GM10266 (cell line): Measurements from ENCODE around the gene PANX1.

Source experiments
- DNase-seq: peaks from one replicate; pipeline ENCODE4 v3.0.0; 2012; ENCODE audit errors: extremely low spot score
- TF ChIP-seq, protein P1 (sequence below): IDR thresholded peaks from 2 replicates; pipeline ENCODE4 v1.5.1; 2012; ENCODE audit warnings: mild to moderate bottlenecking, low read depth; ENCODE audit not compliant: control insufficient read depth, insufficient read depth; ENCODE audit errors: missing control alignments

PANX1 gene

GRCh38 chr11:94185416-94186084 lies 56.9 kb downstream of the PANX1 start:
- DNase-seq, result no peak
- TF ChIP-seq, protein P1, sequence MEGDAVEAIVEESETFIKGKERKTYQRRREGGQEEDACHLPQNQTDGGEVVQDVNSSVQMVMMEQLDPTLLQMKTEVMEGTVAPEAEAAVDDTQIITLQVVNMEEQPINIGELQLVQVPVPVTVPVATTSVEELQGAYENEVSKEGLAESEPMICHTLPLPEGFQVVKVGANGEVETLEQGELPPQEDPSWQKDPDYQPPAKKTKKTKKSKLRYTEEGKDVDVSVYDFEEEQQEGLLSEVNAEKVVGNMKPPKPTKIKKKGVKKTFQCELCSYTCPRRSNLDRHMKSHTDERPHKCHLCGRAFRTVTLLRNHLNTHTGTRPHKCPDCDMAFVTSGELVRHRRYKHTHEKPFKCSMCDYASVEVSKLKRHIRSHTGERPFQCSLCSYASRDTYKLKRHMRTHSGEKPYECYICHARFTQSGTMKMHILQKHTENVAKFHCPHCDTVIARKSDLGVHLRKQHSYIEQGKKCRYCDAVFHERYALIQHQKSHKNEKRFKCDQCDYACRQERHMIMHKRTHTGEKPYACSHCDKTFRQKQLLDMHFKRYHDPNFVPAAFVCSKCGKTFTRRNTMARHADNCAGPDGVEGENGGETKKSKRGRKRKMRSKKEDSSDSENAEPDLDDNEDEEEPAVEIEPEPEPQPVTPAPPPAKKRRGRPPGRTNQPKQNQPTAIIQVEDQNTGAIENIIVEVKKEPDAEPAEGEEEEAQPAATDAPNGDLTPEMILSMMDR, result no peak

- DNase-seq, result no peak
- TF ChIP-seq, protein P1, result no peak
Observed at GRCh38 chr11:94186342-94187203, 57.9 kb downstream of the PANX1 start.

GRCh38 chr11:94193288-94193687 lies 64.6 kb downstream of the PANX1 start:
- TF ChIP-seq, protein P1, result no peak
- no peak for DNase-seq

DNA sequence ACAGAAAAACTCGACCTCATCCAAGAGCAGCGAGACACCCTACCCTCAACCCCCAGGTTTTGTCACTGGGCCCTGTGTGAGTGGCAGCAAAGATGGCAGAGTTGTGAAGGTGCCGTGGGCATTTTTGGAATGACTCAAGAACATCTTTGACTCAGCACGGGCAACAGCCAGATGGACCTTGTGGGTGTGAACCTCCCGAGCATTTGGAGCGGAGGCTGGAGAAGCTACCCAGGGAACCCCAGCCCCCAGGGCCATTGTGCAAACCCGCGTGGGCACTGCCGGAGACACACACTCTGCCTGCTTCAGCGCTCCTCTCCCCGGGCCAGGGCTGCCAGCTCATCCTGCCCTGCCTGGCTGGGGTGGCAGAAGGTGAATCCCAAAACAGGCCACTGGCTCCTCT lies 66.1 kb downstream of the PANX1 start:
- no peak for DNase-seq

GRCh38 chr11:94196363-94196762 lies 67.7 kb downstream of the PANX1 start:
- no peak for DNase-seq
- TF ChIP-seq, protein P1, result no peak

More for the DNA sequence above, 66.1 kb downstream of the PANX1 start:
- TF ChIP-seq, protein P1, result no peak

DNA sequence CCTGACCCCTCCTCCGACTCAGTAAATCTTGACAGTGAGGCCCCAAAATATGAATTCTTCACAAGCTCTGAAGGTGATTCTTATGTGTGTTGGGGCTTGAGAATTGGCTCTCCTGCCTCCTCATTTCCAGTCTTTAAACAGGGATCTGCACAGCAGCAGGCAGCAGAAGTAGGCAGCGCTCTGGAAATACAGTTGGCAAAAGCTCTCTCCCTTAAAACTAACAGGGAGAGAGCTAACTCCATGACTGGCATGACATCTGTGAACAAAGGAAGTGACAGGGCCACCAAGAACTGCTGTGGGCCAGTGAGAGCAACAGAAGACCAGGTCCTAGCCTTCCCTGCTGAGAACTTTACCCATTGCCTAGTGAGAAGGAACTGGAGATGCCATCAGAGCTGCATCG lies 70.1 kb downstream of the PANX1 start:
- TF ChIP-seq, protein P1, result no peak

More for the DNA sequence above, 70.1 kb downstream of the PANX1 start:
- no peak for DNase-seq
